ENCODE data around the gene EVI5.
"Not testable (repeated sequence)": the region's sequence is repeated elsewhere in the genome, so short reads cannot be mapped to it uniquely, and the experiment has no call there.

The EVI5 gene

GRCh38 chr1:92543131-92544055, 241.5 kb downstream of the EVI5 start:
- DNase-seq (ENCODE audit: low read depth): no peak
- H3K4me3 ChIP-seq (ENCODE audit: low read depth, low read length): no peak overlapping the region

GRCh38 chr1:92538413-92539061, 246.4 kb downstream of the EVI5 start:
- DNase-seq (ENCODE audit: low read depth): no peak
- H3K4me3 ChIP-seq (ENCODE audit: low read depth, low read length): no peak overlapping the region

GRCh38 chr1:92538048-92538412, 246.9 kb downstream of the EVI5 start:
- H3K4me3 ChIP-seq (ENCODE audit: low read depth, low read length): no peak overlapping the region
- DNase-seq (ENCODE audit: low read depth): no peak

- no peak overlapping the region for H3K4me3 ChIP-seq (ENCODE audit: low read depth, low read length)
- DNase-seq (ENCODE audit: low read depth): peak; percentile 4
Measured at GRCh38 chr1:92536980-92537884, 247.7 kb downstream of the EVI5 start.

- no peak overlapping the region for H3K4me3 ChIP-seq (ENCODE audit: low read depth, low read length)
- DNase-seq (ENCODE audit: low read depth): no peak
Measured at GRCh38 chr1:92536211-92536979, 248.5 kb downstream of the EVI5 start.

GRCh38 chr1:92532371-92532770, 252.5 kb downstream of the EVI5 start:
- DNase-seq (ENCODE audit: low read depth); H3K4me3 ChIP-seq (ENCODE audit: low read depth, low read length): not testable (repeated sequence)

- not testable (repeated sequence) for DNase-seq (ENCODE audit: low read depth); H3K4me3 ChIP-seq (ENCODE audit: low read depth, low read length)
Measured at GRCh38 chr1:92531939-92532338, 253.0 kb downstream of the EVI5 start.

- DNase-seq (ENCODE audit: low read depth): no peak
- no peak overlapping the region for H3K4me3 ChIP-seq (ENCODE audit: low read depth, low read length)
Measured at GRCh38 chr1:92527670-92528069, 257.2 kb downstream of the EVI5 start.

- H3K4me3 ChIP-seq (ENCODE audit: low read depth, low read length): not testable (repeated sequence)
Measured at GRCh38 chr1:92524944-92525590, 259.8 kb downstream of the EVI5 start.

GRCh38 chr1:92519043-92519442, 265.9 kb downstream of the EVI5 start:
- DNase-seq (ENCODE audit: low read depth): no peak

More at GRCh38 chr1:92524944-92525590, 259.8 kb downstream of the EVI5 start:
- DNase-seq (ENCODE audit: low read depth): not testable (repeated sequence)

GRCh38 chr1:92516574-92516973, 268.3 kb downstream of the EVI5 start:
- no peak overlapping the region for H3K4me3 ChIP-seq (ENCODE audit: low read depth, low read length)
- no peak for DNase-seq (ENCODE audit: low read depth)

More at GRCh38 chr1:92519043-92519442, 265.9 kb downstream of the EVI5 start:
- H3K4me3 ChIP-seq (ENCODE audit: low read depth, low read length): no peak overlapping the region

GRCh38 chr1:92515796-92516201, 269.1 kb downstream of the EVI5 start:
- no peak overlapping the region for H3K4me3 ChIP-seq (ENCODE audit: low read depth, low read length)
- no peak for DNase-seq (ENCODE audit: low read depth)

- H3K4me3 ChIP-seq (ENCODE audit: low read depth, low read length): no peak overlapping the region
- DNase-seq (ENCODE audit: low read depth): no peak
Measured at GRCh38 chr1:92511541-92511940, 273.4 kb downstream of the EVI5 start.

GRCh38 chr1:92509619-92510018, 275.3 kb downstream of the EVI5 start:
- no peak overlapping the region for H3K4me3 ChIP-seq (ENCODE audit: low read depth, low read length)
- no peak for DNase-seq (ENCODE audit: low read depth)

- DNase-seq (ENCODE audit: low read depth): no peak
- H3K4me3 ChIP-seq (ENCODE audit: low read depth, low read length): no peak overlapping the region
Measured at GRCh38 chr1:92505015-92505692, 279.8 kb downstream of the EVI5 start.

GRCh38 chr1:92504291-92505014, 280.5 kb downstream of the EVI5 start:
- H3K4me3 ChIP-seq (ENCODE audit: low read depth, low read length): no peak overlapping the region
- no peak for DNase-seq (ENCODE audit: low read depth)

GRCh38 chr1:92503926-92504285, 281.0 kb downstream of the EVI5 start:
- DNase-seq (ENCODE audit: low read depth): no peak
- H3K4me3 ChIP-seq (ENCODE audit: low read depth, low read length): no peak overlapping the region
